Fibroblast of lung (primary cell): Measurements from ENCODE around the gene FTL. TPM values are rescaled to one million over a fixed set of nuclear protein-coding genes. Genes with fewer than 3 reads are reported as not detected.
A peak's percentile ranks its signal among the peaks of the same experiment; 100 is the strongest.

Source experiments
- DNase-seq, 2 donors: peaks; one replicate each; pipeline versions ENCODE4 v3.0.0 to v3.0.0-alpha.2; 2010; ENCODE audit warnings: low read depth in 2 of 2
- H2AFZ ChIP-seq: 2 replicates; pipeline ENCODE4 v1.5.1; 2012; ENCODE audit warnings: low read length, control low read depth, inconsistent platforms
- H3K27ac ChIP-seq: 2 replicates; pipeline ENCODE4 v1.5.1; 2011; ENCODE audit warnings: low read length, control low read depth; ENCODE audit not compliant: insufficient read depth
- H3K27me3 ChIP-seq: 2 replicates; pipeline ENCODE4 v1.5.1; 2011; ENCODE audit warnings: mild to moderate bottlenecking, low read length; ENCODE audit not compliant: control insufficient read depth, insufficient read depth
- H3K36me3 ChIP-seq: 2 replicates; pipeline ENCODE4 v1.5.1; 2011; ENCODE audit warnings: low read length; ENCODE audit not compliant: control insufficient read depth, insufficient read depth
- H3K4me1 ChIP-seq: 2 replicates; pipeline ENCODE4 v1.5.1; 2011; ENCODE audit warnings: low read length; ENCODE audit not compliant: control insufficient read depth, insufficient read depth; ENCODE audit errors: extremely low read depth
- H3K4me2 ChIP-seq: 2 replicates; pipeline ENCODE4 v1.5.1; 2011; ENCODE audit warnings: low read length, control low read depth; ENCODE audit not compliant: insufficient read depth; ENCODE audit errors: extremely low read depth
- H3K4me3 ChIP-seq, 4 experiments: fragments of 200-600 bp in 1 of 4; sonication (generic) in 1 of 4; replicated peaks in 1 of 4; 2 replicates each; pipeline ENCODE4 v1.5.1; 2011 to 2016; ENCODE audit warnings: low read length in 4 of 4, low read depth in 3 of 4, mild to moderate bottlenecking in 3 of 4, control low read depth in 2 of 4, inconsistent platforms in 1 of 4, mixed read lengths in 1 of 4; ENCODE audit not compliant: insufficient read depth in 1 of 4; ENCODE audit errors: control extremely low read depth in 1 of 4
- H3K79me2 ChIP-seq: 2 replicates; pipeline ENCODE4 v1.5.1; 2012; ENCODE audit warnings: mild to moderate bottlenecking, low read length, inconsistent platforms; ENCODE audit not compliant: control insufficient read depth, insufficient read depth
- H3K9ac ChIP-seq: 2 replicates; pipeline ENCODE4 v1.5.1; 2011; ENCODE audit warnings: mild to moderate bottlenecking, low read length, control low read depth; ENCODE audit not compliant: insufficient read depth
- H3K9me3 ChIP-seq: 2 replicates; pipeline ENCODE4 v1.5.1; 2012; ENCODE audit warnings: low read depth, low read length; ENCODE audit not compliant: control insufficient read depth, insufficient read depth
- H4K20me1 ChIP-seq: 2 replicates; pipeline ENCODE4 v1.5.1; 2011; ENCODE audit warnings: low read length; ENCODE audit not compliant: control insufficient read depth, insufficient read depth; ENCODE audit errors: extremely low read depth
- CTCF ChIP-seq, 2 donors: IDR thresholded peaks in 1 of 2; conservative IDR thresholded peaks in 1 of 2; 1 replicate in 1 of 2; 2 replicates in 1 of 2; pipeline ENCODE4 v1.5.1; 2011 to 2012; ENCODE audit warnings: low read length in 2 of 2, control low read depth in 1 of 2, inconsistent platforms in 1 of 2, low read depth in 1 of 2, mild to moderate bottlenecking in 1 of 2
- EZH2 ChIP-seq: IDR thresholded peaks from 2 replicates; pipeline ENCODE4 v1.5.1; 2012; ENCODE audit warnings: low read length, control low read depth, mild to moderate bottlenecking; ENCODE audit errors: missing control alignments
- polyA plus RNA-seq, 2 donors: library from polyadenylated mRNA; depleted of rRNA in 1 of 2; stranded (reverse) in 1 of 2; unstranded in 1 of 2; fragments of >200 nt; gene quantifications; 2 replicates each; pipeline ENCODE4 v1.2.1, GENCODE V29; 2011 to 2012; ENCODE audit warnings: missing spikeins in 1 of 2
- total RNA-seq: library from RNA; depleted of rRNA; stranded (reverse); fragments of >200 nt; gene quantifications from 2 replicates; pipeline ENCODE4 v1.2.1, GENCODE V29; 2014

FTL gene
- total and polyA plus RNA-seq, 2 donors (not counting 1 experiment from before 2014, with no cell fraction given): 1,844 to 6,440 TPM

GRCh38 chr19:48991873-48992580, 26.9 kb downstream of the FTL start:
- Histone ChIP-seq H3K36me3 (peaks cover 6% of the 10 kb centered on the region), H4K20me1 (no peaks in the 10 kb centered on the region), H2AFZ (peak overlapping the region; percentile 42), H3K79me2 (peaks cover 58% of the 10 kb centered on the region), H3K4me1 (peaks cover 19% of the 10 kb centered on the region), H3K27ac (peak overlapping the region; percentile 98), H3K9ac (peak overlapping the region; percentile 93), H3K4me2 (peak overlapping the region; percentile 80), H3K4me3 (peak overlapping the region; percentile 94 to 98 (median 94)), H3K9me3 (no peaks in the 10 kb centered on the region), H3K27me3 (no peaks in the 10 kb centered on the region)
- TF ChIP-seq EZH2: no peak
- no peak for TF ChIP-seq CTCF (conservative IDR thresholded peaks at IDR 0.05 in 1 of 2, IDR thresholded peaks at IDR 0.05 in 1 of 2; ENCODE audit: low read depth in 1 of 2, low read length in 2 of 2)
- DNase-seq: peak; percentile 81

- Histone ChIP-seq H4K20me1 (no peaks in the 10 kb centered on the region), H3K4me3 (peak overlapping the region; percentile 94 to 98 (median 94)), H3K36me3 (peaks cover 5% of the 10 kb centered on the region), H3K27me3 (no peaks in the 10 kb centered on the region), H3K9me3 (no peaks in the 10 kb centered on the region), H3K79me2 (peaks cover 61% of the 10 kb centered on the region), H3K27ac (peak overlapping the region; percentile 98), H3K4me2 (peak overlapping the region; percentile 80), H3K9ac (peak overlapping the region; percentile 93), H3K4me1 (peaks cover 19% of the 10 kb centered on the region), H2AFZ (peak overlapping the region; percentile 42)
- TF ChIP-seq EZH2 (no peak), CTCF (conservative IDR thresholded peaks at IDR 0.05 in 1 of 2, IDR thresholded peaks at IDR 0.05 in 1 of 2; ENCODE audit: low read depth in 1 of 2, low read length in 2 of 2) (no peak)
- no peak for DNase-seq
Measured at GRCh38 chr19:48992581-48993174, 27.6 kb downstream of the FTL start.

GRCh38 chr19:48993175-48994034, 28.3 kb downstream of the FTL start, which contains the start of the genes GYS1 and RUVBL2:
Gene GYS1 (minus strand): TSS chr19:48993309. CDS start chr19:48993112, 197 bp downstream.
Gene RUVBL2 (plus strand): TSS chr19:48993887. CDS start chr19:48993912, 25 bp downstream.
- H3K9me3 ChIP-seq: no peaks in the 10 kb centered on the region
- peak; percentile 62 to 90 for TF ChIP-seq CTCF (conservative IDR thresholded peaks at IDR 0.05 in 1 of 2, IDR thresholded peaks at IDR 0.05 in 1 of 2; ENCODE audit: low read depth in 1 of 2, low read length in 2 of 2)
- TF ChIP-seq EZH2: no peak
- peak; percentile 99 for DNase-seq

More at GRCh38 chr19:48993175-48994034, 28.3 kb downstream of the FTL start, which contains the start of the genes GYS1 and RUVBL2:
- Histone ChIP-seq H3K27me3 (no peaks in the 10 kb centered on the region), H3K4me3 (peak within 1 kb of the TSS; percentile 94 to 98 (median 98)), H3K4me2 (peak within 1 kb of the TSS; percentile 80), H3K9ac (peak within 1 kb of the TSS; percentile 93), H3K4me1 (peaks cover 19% of the 10 kb centered on the region), H3K36me3 (peaks cover 5% of the 10 kb centered on the region), H3K27ac (peak within 1 kb of the TSS; percentile 98), H4K20me1 (no peaks in the 10 kb centered on the region), H2AFZ (peak within 1 kb of the TSS; percentile 78), H3K79me2 (peaks cover 66% of the 10 kb centered on the region)
